Measurements from ENCODE around the gene CCDC88C.

DNA sequence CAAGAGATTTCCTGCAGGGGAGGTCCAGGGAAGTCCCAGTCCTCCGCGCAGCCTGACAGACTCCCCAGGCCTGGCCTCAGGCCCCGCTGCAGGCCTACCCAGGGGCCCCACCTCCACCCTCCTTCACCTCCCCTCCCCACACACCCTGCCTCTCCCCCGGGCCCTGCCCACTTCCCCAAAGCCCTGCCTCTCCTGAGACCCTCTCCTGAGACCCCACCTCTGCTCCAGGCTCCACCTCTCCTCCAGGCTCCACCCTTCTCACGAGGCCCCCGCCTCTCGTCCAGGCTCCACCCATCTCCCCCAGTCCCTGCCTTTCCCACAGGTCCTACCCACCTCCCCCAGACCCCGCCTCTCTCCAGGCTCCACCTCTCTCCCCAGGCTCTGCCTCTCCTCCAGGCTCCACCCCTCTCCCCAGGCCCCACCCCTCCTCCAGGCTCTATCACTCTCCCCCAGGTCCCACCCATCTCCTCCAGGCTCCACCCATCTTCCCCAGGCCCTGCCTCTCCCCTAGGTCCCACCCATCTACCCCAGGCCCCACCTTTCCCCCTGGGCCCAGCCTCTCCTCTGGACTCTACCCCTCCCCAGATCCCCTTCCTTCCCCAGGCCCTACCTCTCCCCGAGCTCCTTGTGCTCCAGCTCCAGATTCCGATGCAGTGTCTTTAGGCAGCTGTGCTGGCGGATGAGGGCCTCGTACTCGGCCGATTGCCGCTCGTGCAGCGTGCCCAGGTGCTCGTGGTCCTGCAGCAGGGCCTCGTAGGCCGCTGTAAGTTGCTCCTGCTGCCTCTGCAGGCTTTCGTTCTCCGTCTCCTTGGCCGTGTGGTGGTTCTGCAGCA is 114.3 kb downstream of the CCDC88C start:
- TF ChIP-seq, protein P1, sequence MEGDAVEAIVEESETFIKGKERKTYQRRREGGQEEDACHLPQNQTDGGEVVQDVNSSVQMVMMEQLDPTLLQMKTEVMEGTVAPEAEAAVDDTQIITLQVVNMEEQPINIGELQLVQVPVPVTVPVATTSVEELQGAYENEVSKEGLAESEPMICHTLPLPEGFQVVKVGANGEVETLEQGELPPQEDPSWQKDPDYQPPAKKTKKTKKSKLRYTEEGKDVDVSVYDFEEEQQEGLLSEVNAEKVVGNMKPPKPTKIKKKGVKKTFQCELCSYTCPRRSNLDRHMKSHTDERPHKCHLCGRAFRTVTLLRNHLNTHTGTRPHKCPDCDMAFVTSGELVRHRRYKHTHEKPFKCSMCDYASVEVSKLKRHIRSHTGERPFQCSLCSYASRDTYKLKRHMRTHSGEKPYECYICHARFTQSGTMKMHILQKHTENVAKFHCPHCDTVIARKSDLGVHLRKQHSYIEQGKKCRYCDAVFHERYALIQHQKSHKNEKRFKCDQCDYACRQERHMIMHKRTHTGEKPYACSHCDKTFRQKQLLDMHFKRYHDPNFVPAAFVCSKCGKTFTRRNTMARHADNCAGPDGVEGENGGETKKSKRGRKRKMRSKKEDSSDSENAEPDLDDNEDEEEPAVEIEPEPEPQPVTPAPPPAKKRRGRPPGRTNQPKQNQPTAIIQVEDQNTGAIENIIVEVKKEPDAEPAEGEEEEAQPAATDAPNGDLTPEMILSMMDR (IDR thresholded peaks at IDR 0.05), result no peak
- TF ChIP-seq ZFX (IDR thresholded peaks at IDR 0.05; ENCODE audit: borderline replicate concordance), result no peak

All from 22Rv1 (cell line).